Activated CD4-positive, alpha-beta T cell treated with anti-CD3 and anti-CD28 coated beads for 36 hours (primary cell): ENCODE measurements around the gene COL4A1. TPM values are rescaled to one million over a fixed set of nuclear protein-coding genes. Genes with fewer than 3 reads are reported as not detected.
"Not testable (repeated sequence)": the region's sequence is repeated elsewhere in the genome, so short reads cannot be mapped to it uniquely, and the experiment has no call there.

ENCODE experiments used
- ATAC-seq: fragments of 200-7000 bp; cut with Tn5 transposase; one replicate; pipeline ENCODE4 v1.10.0; 2021; ENCODE audit warnings: mild to moderate bottlenecking, moderate library complexity
- CTCF ChIA-PET: fragments of 350-600 bp; sonication (Branson Sonifier 250); formaldehyde crosslinking; loops from one replicate; lab custom pipeline; 2021; ENCODE audit warnings: antibody characterized with exemption; lab: Charles Lee
- POLR2A ChIA-PET: fragments of 350-600 bp; sonication (Branson Sonifier 250); formaldehyde crosslinking; loops from one replicate; lab custom pipeline; 2021; ENCODE audit warnings: antibody characterized with exemption, inconsistent platforms; lab: Charles Lee
- DNase-seq: peaks from one replicate; pipeline ENCODE4 v3.0.0-alpha.2; 2020
- H3K27ac Mint-ChIP-seq: one replicate; pipeline ENCODE4 v1.8.0; 2021; ENCODE audit warnings: mixed read lengths
- H3K27me3 Mint-ChIP-seq: one replicate; pipeline ENCODE4 v1.8.0; 2021; ENCODE audit warnings: mixed read lengths
- H3K36me3 Mint-ChIP-seq: one replicate; pipeline ENCODE4 v1.8.0; 2021; ENCODE audit warnings: low read depth, mixed read lengths
- H3K4me1 Mint-ChIP-seq: one replicate; pipeline ENCODE4 v1.8.0; 2021; ENCODE audit warnings: mixed read lengths
- H3K4me3 Mint-ChIP-seq: one replicate; pipeline ENCODE4 v1.8.0; 2021; ENCODE audit warnings: mild to moderate bottlenecking, moderate library complexity, mixed read lengths
- H3K9me3 Mint-ChIP-seq: one replicate; pipeline ENCODE4 v1.8.0; 2021; ENCODE audit warnings: low read depth, mixed read lengths
- intact Hi-C, 2 experiments: fragments of 100-400 bp; cut with DNase I in 1 of 2; cut with micrococcal nuclease in 1 of 2; formaldehyde crosslinking; loops; one replicate each; pipeline versions ENCODE4 v1.14.2 to v1.15.1; 2022 to 2024; cut with DNase I, micrococcal nuclease
- total RNA-seq, 2 experiments: library from RNA; stranded (reverse); gene quantifications; one replicate each; pipeline ENCODE4 v1.2.3, GENCODE V29; 2021

Gene COL4A1
- total RNA-seq, 2 experiments from 2014 or later, result 0.14 TPM; not detected in 1

DNA sequence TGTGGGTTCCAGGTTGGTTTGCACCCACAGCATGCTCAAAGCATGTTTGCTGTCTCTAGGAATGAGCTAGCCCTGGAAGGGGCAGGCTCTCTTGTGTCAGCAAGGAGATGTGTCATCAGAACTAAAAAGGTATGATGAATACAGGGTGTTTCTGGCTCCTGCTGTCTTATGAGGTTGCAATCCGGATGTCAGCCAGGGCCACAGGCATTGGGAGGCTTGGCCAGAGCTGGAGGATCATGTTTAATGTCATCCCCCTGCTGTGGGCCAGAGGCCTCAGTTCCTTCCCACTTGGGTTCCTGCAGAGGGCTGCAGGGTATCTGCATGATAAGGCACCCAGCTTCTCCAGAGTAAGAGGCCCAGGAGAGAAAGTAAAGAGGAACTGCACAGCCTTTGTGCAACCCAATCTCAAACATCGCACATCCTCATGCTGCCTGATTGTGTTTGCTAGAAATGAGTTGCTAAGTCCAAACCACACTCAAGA is 193.6 kb downstream of the COL4A1 start:
- ATAC-seq, result peak; percentile 33
- Mint-ChIP-seq H3K9me3 (no peaks in the 10 kb centered on the region), H3K4me1 (peaks cover 2% of the 10 kb centered on the region), H3K27me3 (peaks cover 26% of the 10 kb centered on the region), H3K27ac (no peak overlapping the region), H3K36me3 (no peaks in the 10 kb centered on the region), H3K4me3 (no peak overlapping the region)
- ChIA-PET POLR2A (no interaction called here), CTCF (interaction anchor here (0.6 to 1.1 kb wide), 4 partner anchors 181 to 1152 kb away, joined by 3 read pairs; no protein-coding TSS in a partner anchor)
- no peak for DNase-seq
- intact Hi-C loops, result loop anchor here in 1 of 2 experiments (10.0 kb wide), 1 partner anchor 969 kb away; no protein-coding TSS in a partner anchor

DNA sequence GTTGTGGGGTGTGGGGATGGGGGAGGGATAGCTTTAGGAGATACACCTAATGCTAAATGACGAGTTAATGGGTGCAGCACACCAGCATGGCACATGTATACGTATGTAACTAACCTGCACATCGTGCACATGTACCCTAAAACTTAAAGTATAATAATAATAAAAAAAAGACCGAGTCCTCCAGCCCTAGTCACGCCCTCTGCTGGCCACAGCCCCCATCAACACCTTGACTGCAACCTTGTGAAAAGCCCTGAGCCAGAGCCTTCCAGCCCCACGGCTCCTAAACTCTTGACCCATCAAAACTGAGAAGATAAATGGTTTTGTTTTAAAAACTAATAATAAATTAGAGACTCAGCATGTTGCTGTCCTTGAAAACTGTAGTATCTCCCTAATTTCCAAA is 194.6 kb downstream of the COL4A1 start:
- H3K9me3 Mint-ChIP-seq, CTCF ChIA-PET, H3K36me3 Mint-ChIP-seq, ATAC-seq, H3K4me1 Mint-ChIP-seq, POLR2A ChIA-PET, H3K4me3 Mint-ChIP-seq, H3K27ac Mint-ChIP-seq: not testable (repeated sequence)
- peaks cover 26% of the 10 kb centered on the region for H3K27me3 Mint-ChIP-seq
- intact Hi-C loops, result loop anchor here in 1 of 2 experiments (10.0 kb wide), 1 partner anchor 968 kb away; no protein-coding TSS in a partner anchor
- DNase-seq, result peak; percentile 55

DNA sequence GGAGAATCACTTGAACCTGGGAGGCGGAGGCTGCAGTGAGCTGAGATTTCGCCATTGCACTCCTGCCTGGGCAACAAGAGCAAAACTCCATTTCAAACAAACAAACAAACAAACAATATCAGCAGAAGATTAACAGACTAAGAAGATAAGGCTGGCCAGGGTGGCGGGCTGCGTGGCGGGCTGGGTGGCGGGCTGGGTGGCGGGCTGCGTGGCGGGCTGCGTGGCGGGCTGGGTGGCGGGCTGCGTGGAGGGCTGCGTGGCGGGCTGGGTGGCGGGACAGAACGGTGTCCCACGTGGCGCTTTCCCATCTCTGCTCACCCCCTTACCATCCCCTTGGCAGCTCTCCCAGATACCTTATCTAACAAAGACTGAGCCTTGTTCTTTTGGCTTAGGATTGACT is 196.2 kb downstream of the COL4A1 start:
- no peaks in the 10 kb centered on the region for H3K4me1 Mint-ChIP-seq
- CTCF ChIA-PET, result no interaction called here
- intact Hi-C loops, result loop anchor here in 1 of 2 experiments (10.0 kb wide), 1 partner anchor 966 kb away; no protein-coding TSS in a partner anchor
- no peak overlapping the region for H3K27ac Mint-ChIP-seq
- peaks cover 17% of the 10 kb centered on the region for H3K27me3 Mint-ChIP-seq
- no peaks in the 10 kb centered on the region for H3K36me3 Mint-ChIP-seq
- DNase-seq (no peak), ATAC-seq (no peak)
- H3K4me3 Mint-ChIP-seq, result no peak overlapping the region
- POLR2A ChIA-PET, result no interaction called here
- H3K9me3 Mint-ChIP-seq, result no peaks in the 10 kb centered on the region

DNA sequence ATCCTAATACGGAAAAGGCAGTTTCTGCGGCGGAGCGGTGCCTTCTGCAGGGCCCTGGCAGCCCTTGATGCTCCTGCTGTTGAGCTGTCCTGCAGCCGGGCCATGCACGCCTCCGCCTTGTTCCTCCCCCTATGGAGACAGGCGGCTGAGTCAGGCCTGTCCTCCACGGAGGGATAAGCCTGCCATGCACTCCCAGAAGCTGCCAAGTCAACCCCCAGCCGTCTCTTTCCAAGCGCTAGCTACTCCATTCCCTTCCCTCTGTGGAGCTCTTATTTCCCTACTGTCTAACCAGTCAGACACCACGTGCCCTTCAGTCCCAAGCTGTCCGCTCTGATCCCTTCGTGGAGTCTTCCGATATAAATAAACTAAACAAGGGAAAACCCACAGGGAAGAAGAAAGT is 197.0 kb downstream of the COL4A1 start:
- H3K36me3 Mint-ChIP-seq, result no peaks in the 10 kb centered on the region
- ChIA-PET POLR2A (no interaction called here), CTCF (interaction anchor here (0.5 to 1.1 kb wide), 3 partner anchors 8 to 1148 kb away, joined by 3 to 4 read pairs (median 3); no protein-coding TSS in a partner anchor)
- no peaks in the 10 kb centered on the region for H3K4me1 Mint-ChIP-seq
- H3K27ac Mint-ChIP-seq, result no peak overlapping the region
- intact Hi-C loops, result loop anchor here in 1 of 2 experiments (10.0 kb wide), 1 partner anchor 965 kb away; no protein-coding TSS in a partner anchor
- H3K4me3 Mint-ChIP-seq, result no peak overlapping the region
- ATAC-seq (no peak), DNase-seq (no peak)
- peaks cover 14% of the 10 kb centered on the region for H3K27me3 Mint-ChIP-seq
- no peaks in the 10 kb centered on the region for H3K9me3 Mint-ChIP-seq

DNA sequence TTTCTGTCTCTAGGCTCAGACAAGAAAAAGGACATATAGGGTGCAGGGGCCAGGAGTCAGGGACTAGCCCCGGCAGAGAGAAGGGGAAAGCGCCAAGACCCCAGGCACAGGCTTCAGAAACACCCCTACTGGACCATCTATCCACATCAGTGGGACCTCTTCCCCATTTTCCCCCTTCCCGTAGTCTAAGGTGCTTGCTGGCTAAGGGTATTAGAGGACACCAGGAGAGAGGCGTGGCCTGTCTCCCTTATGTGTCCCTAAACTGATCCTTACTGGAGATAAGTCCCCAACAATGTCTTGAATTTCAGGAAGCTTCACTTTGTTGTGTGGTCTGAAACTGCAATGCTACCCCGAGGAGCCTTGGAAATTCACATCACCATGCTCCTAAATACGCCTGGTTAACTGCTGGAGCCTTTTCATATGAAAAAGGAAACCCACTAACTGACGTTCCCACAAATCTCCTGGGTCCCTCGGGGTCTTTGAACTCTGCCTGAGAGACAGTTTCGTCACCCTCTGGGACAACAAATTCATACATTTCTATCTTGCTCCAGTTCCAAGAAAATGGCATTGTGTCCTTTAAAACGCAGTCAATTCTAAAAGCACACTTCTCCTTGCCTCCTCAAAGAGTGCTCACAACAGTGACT is 197.7 kb downstream of the COL4A1 start:
- intact Hi-C loops, result no loop called here
- Mint-ChIP-seq H3K36me3 (no peaks in the 10 kb centered on the region), H3K9me3 (no peaks in the 10 kb centered on the region), H3K4me3 (no peak overlapping the region), H3K27me3 (peaks cover 9% of the 10 kb centered on the region), H3K4me1 (no peaks in the 10 kb centered on the region), H3K27ac (no peak overlapping the region)
- CTCF ChIA-PET, result interaction anchor here (0.5 to 1.1 kb wide), 2 partner anchors 9 to 1147 kb away, joined by 3 to 4 read pairs; no protein-coding TSS in a partner anchor
- POLR2A ChIA-PET, result no interaction called here
- DNase-seq (no peak), ATAC-seq (no peak)

DNA sequence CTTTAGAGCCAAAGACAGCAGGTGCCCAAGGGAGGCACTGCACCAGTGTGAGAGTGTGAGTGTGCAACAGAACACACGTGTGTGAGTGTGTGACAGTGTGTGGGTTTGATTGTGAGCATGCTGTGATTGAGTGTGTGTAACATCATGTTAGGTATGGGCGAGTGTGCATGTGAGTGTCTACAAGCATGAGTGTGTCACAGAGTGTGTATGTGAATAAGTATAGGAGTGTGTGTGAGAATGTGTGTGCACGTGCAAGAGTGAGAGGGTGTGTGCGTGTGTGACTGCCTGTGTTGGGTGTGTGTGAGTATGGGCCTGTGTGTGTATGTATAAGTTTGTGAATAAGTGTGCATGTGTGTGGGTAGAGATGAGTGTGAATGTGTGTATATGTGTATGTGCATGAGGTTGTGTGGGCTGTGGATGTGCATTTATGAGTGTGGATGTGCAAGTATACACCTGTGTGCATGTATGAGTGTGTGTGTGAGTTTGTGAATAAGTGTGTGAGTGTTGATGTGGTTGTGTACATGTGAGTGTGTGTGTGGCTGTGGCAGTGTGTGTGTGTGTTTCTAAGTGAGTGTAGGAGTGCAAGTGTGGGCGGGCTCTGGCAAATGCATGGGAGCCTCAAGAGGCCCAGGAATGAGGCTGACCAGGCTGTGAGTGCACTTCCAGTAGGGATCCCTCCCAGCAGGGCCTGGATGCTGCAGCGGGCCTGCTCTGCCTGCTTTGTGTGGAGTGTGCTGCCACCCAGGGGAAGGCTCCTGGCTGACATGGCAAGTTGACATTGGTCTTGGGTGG is 198.4 kb downstream of the COL4A1 start:
- CTCF ChIA-PET, result no interaction called here
- intact Hi-C loops, result no loop called here
- peak; percentile 40 for DNase-seq

DNA sequence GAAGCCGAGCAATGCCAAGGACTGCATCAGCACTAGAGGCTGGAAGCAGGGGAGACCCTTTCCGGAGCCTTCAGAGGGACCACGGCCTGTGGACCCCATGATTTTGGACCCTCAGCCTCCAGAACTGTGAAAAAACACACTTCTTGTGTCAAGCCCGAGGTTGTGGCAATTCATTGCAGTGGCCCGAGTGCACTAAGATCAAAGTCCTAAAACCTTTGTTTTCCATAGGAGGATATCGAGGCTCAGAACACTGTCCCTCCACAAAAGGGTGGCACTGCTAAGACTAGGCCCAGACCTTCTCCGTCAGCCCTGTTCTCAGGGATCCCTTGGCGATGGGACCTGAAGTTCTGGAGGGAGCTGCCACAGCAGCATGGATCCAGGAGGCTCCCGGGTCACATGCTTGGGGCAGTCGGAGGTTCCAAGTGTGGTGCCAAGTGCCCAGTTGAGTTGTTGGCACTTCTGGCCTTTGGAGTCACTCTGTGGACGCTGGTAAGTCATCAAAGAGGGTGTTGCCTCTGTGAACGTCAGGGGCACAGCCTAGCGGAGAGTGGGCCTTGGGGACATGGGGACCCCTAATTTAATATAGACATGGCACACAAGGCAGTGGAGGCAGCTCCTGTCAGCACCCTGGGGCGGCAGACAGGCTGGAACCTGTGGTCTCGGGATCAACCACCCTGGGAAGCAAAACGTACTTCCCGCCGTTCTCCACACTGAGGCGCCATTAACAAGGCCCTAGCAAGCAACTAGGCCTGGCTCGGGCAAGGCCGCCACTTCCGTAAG is 199.2 kb downstream of the COL4A1 start:
- Mint-ChIP-seq H3K27ac (no peak overlapping the region), H3K9me3 (no peaks in the 10 kb centered on the region), H3K36me3 (no peaks in the 10 kb centered on the region), H3K27me3 (peaks cover 4% of the 10 kb centered on the region), H3K4me1 (no peaks in the 10 kb centered on the region), H3K4me3 (no peak overlapping the region)
- ChIA-PET CTCF (no interaction called here), POLR2A (no interaction called here)
- intact Hi-C loops, result no loop called here
- ATAC-seq (no peak), DNase-seq (no peak)

More for the DNA sequence above, 198.4 kb downstream of the COL4A1 start:
- Mint-ChIP-seq H3K27me3 (peaks cover 4% of the 10 kb centered on the region), H3K36me3 (no peaks in the 10 kb centered on the region), H3K4me3 (no peak overlapping the region), H3K9me3 (no peaks in the 10 kb centered on the region), H3K4me1 (no peaks in the 10 kb centered on the region), H3K27ac (no peak overlapping the region)
- POLR2A ChIA-PET, result no interaction called here
- ATAC-seq, result no peak

DNA sequence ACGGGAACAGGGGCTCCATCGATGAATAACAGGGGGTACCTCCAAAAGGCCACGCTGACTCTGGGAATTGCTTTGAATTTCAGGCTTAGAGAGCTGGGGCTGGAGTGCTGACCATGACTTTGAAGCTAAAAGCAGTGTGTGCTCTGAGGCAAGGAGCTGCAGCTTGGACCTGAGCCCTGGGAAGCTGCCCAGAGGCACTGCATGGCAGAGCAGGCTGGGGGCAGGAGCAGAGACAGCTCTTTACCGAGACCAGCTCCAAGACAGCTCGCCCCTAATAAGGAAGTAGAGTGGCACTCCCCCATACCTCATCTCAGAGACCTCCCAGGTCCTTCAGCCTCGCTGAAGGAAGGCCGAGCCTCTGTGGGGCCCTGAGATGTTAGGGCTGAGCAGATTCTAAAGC is 200.2 kb downstream of the COL4A1 start:
- CTCF ChIA-PET, result interaction anchor here (1.1 kb wide), 1 partner anchor 304 kb away, joined by 3 read pairs; no protein-coding TSS in a partner anchor
- DNase-seq (no peak), ATAC-seq (no peak)
- POLR2A ChIA-PET, result no interaction called here
- Mint-ChIP-seq H3K27ac (no peak overlapping the region), H3K27me3 (peaks cover 2% of the 10 kb centered on the region), H3K4me1 (no peaks in the 10 kb centered on the region), H3K9me3 (peaks cover 5% of the 10 kb centered on the region), H3K4me3 (no peak overlapping the region), H3K36me3 (no peaks in the 10 kb centered on the region)
- intact Hi-C loops, result no loop called here

DNA sequence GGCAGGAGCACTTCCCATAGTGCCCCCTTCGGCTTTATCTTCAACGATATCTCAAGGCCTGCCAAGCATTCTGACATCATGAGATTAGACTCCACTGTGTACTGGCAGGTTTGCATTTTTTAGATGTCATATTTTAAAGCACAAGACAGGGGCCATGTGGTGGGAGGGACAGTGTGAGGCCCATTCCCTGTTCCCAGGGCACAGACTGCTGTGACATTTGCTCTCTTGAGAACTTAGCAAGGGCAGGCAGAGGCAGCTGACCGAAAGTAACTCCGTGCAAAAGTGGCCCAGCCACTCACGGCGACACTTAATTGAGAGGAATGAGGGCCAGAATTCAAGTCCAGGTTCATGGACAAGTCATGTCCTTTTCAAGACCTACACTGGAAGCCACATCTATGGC is 201.8 kb downstream of the COL4A1 start:
- Mint-ChIP-seq H3K4me1 (no peaks in the 10 kb centered on the region), H3K36me3 (no peaks in the 10 kb centered on the region), H3K27ac (no peak overlapping the region), H3K4me3 (no peak overlapping the region), H3K9me3 (peaks cover 11% of the 10 kb centered on the region), H3K27me3 (peaks cover 2% of the 10 kb centered on the region)
- intact Hi-C loops, result no loop called here
- no peak for ATAC-seq
- POLR2A ChIA-PET, result no interaction called here
- no peak for DNase-seq
- CTCF ChIA-PET, result no interaction called here

DNA sequence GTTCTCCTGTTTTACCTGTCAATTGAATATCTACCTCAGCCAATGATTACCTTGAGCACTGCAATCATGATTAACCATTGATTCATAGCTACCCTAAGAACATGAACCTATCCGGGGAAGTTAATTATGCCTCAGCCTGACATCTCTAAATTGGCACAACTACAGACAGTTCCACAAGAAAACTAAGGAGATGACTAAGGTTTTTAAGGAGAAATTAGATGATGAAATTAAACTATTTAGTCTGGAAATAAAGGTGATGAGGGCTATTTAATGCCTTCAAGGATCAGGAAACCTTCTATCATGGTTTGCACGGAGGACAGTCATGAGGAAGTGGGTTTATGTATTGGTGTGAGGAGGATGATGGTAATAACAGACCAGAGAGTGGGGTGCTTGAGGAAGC is 203.4 kb downstream of the COL4A1 start:
- H3K9me3 Mint-ChIP-seq, result peaks cover 17% of the 10 kb centered on the region
- no peak overlapping the region for H3K4me3 Mint-ChIP-seq
- H3K4me1 Mint-ChIP-seq, result no peaks in the 10 kb centered on the region
- ChIA-PET CTCF (no interaction called here), POLR2A (interaction anchor here (0.7 kb wide), 1 partner anchor 1851 kb away, joined by 5 read pairs; no protein-coding TSS in a partner anchor)
- DNase-seq (no peak), ATAC-seq (no peak)
- H3K27me3 Mint-ChIP-seq, result peaks cover 2% of the 10 kb centered on the region
- no peaks in the 10 kb centered on the region for H3K36me3 Mint-ChIP-seq
- H3K27ac Mint-ChIP-seq, result no peak overlapping the region
- intact Hi-C loops, result no loop called here

DNA sequence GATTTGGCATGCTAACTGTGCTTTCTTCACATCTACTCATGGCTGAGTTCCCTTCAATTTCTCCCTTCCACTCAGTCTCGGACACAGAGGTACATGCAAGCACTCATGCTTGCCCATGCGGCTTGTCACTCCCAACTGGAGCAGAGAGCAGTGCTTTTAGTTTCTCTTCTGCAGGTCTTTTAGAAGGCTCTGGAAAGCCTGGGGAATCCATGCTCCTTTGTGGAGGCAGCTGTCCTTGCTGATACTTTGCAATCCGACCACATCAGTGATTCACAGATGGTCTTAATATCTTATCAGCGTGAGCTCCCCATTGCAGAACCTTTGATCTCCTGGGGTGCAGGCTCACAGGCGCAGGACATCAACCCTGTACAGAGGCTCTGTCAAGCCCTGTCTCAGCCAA is 203.9 kb downstream of the COL4A1 start:
- ChIA-PET POLR2A (no interaction called here), CTCF (no interaction called here)
- Mint-ChIP-seq H3K4me1 (no peaks in the 10 kb centered on the region), H3K4me3 (no peak overlapping the region), H3K9me3 (peaks cover 20% of the 10 kb centered on the region), H3K36me3 (no peaks in the 10 kb centered on the region), H3K27me3 (peaks cover 2% of the 10 kb centered on the region), H3K27ac (no peak overlapping the region)
- intact Hi-C loops, result no loop called here
- DNase-seq (no peak), ATAC-seq (no peak)
